Fibroblast of lung (primary cell): Measurements from ENCODE around the gene CCL5. TPM values are rescaled to one million over a fixed set of nuclear protein-coding genes. Genes with fewer than 3 reads are reported as not detected.

ENCODE experiments used
- DNase-seq, 2 donors: peaks; one replicate each; pipeline versions ENCODE4 v3.0.0 to v3.0.0-alpha.2; 2010; ENCODE audit warnings: low read depth in 2 of 2
- H2AFZ ChIP-seq: 2 replicates; pipeline ENCODE4 v1.5.1; 2012; ENCODE audit warnings: low read length, control low read depth, inconsistent platforms
- H3K27ac ChIP-seq: 2 replicates; pipeline ENCODE4 v1.5.1; 2011; ENCODE audit warnings: low read length, control low read depth; ENCODE audit not compliant: insufficient read depth
- H3K27me3 ChIP-seq: 2 replicates; pipeline ENCODE4 v1.5.1; 2011; ENCODE audit warnings: mild to moderate bottlenecking, low read length; ENCODE audit not compliant: control insufficient read depth, insufficient read depth
- H3K36me3 ChIP-seq: 2 replicates; pipeline ENCODE4 v1.5.1; 2011; ENCODE audit warnings: low read length; ENCODE audit not compliant: control insufficient read depth, insufficient read depth
- H3K4me1 ChIP-seq: 2 replicates; pipeline ENCODE4 v1.5.1; 2011; ENCODE audit warnings: low read length; ENCODE audit not compliant: control insufficient read depth, insufficient read depth; ENCODE audit errors: extremely low read depth
- H3K4me2 ChIP-seq: 2 replicates; pipeline ENCODE4 v1.5.1; 2011; ENCODE audit warnings: low read length, control low read depth; ENCODE audit not compliant: insufficient read depth; ENCODE audit errors: extremely low read depth
- H3K4me3 ChIP-seq, 4 experiments: fragments of 200-600 bp in 1 of 4; sonication (generic) in 1 of 4; replicated peaks in 1 of 4; 2 replicates each; pipeline ENCODE4 v1.5.1; 2011 to 2016; ENCODE audit warnings: low read length in 4 of 4, low read depth in 3 of 4, mild to moderate bottlenecking in 3 of 4, control low read depth in 2 of 4, inconsistent platforms in 1 of 4, mixed read lengths in 1 of 4; ENCODE audit not compliant: insufficient read depth in 1 of 4; ENCODE audit errors: control extremely low read depth in 1 of 4
- H3K79me2 ChIP-seq: 2 replicates; pipeline ENCODE4 v1.5.1; 2012; ENCODE audit warnings: mild to moderate bottlenecking, low read length, inconsistent platforms; ENCODE audit not compliant: control insufficient read depth, insufficient read depth
- H3K9ac ChIP-seq: 2 replicates; pipeline ENCODE4 v1.5.1; 2011; ENCODE audit warnings: mild to moderate bottlenecking, low read length, control low read depth; ENCODE audit not compliant: insufficient read depth
- H3K9me3 ChIP-seq: 2 replicates; pipeline ENCODE4 v1.5.1; 2012; ENCODE audit warnings: low read depth, low read length; ENCODE audit not compliant: control insufficient read depth, insufficient read depth
- H4K20me1 ChIP-seq: 2 replicates; pipeline ENCODE4 v1.5.1; 2011; ENCODE audit warnings: low read length; ENCODE audit not compliant: control insufficient read depth, insufficient read depth; ENCODE audit errors: extremely low read depth
- EZH2 ChIP-seq: IDR thresholded peaks from 2 replicates; pipeline ENCODE4 v1.5.1; 2012; ENCODE audit warnings: low read length, control low read depth, mild to moderate bottlenecking; ENCODE audit errors: missing control alignments
- polyA plus RNA-seq, 2 donors: library from polyadenylated mRNA; depleted of rRNA in 1 of 2; stranded (reverse) in 1 of 2; unstranded in 1 of 2; fragments of >200 nt; gene quantifications; 2 replicates each; pipeline ENCODE4 v1.2.1, GENCODE V29; 2011 to 2012; ENCODE audit warnings: missing spikeins in 1 of 2
- total RNA-seq: library from RNA; depleted of rRNA; stranded (reverse); fragments of >200 nt; gene quantifications from 2 replicates; pipeline ENCODE4 v1.2.1, GENCODE V29; 2014
- TF ChIP-seq, protein P1 (sequence below), 2 donors: IDR thresholded peaks in 1 of 2; conservative IDR thresholded peaks in 1 of 2; 1 replicate in 1 of 2; 2 replicates in 1 of 2; pipeline ENCODE4 v1.5.1; 2011 to 2012; ENCODE audit warnings: low read length in 2 of 2, control low read depth in 1 of 2, inconsistent platforms in 1 of 2, low read depth in 1 of 2, mild to moderate bottlenecking in 1 of 2

Gene CCL5
- total and polyA plus RNA-seq, 2 donors (not counting 1 experiment from before 2014, with no cell fraction given), result 0.07 TPM; not detected in 1

DNA sequence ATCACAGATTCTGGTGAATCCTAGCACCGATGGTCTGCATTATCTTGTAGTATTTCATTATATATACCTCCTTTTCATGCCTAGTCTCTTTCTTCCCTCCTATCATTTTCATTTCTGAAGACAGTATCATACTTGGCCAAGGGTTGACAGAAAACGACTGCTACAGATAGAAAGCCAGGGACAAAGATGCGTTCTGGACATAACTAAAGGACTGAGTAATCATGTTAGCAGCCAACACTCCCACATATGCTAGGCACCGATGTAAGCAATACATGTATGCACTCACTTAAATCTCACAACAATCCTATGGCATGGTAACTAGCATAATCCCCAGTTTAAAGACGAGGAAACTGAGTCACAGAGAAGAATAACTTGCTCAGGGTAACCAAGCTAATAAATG lies 27.5 kb upstream of the CCL5 start:
- TF ChIP-seq, protein P1, sequence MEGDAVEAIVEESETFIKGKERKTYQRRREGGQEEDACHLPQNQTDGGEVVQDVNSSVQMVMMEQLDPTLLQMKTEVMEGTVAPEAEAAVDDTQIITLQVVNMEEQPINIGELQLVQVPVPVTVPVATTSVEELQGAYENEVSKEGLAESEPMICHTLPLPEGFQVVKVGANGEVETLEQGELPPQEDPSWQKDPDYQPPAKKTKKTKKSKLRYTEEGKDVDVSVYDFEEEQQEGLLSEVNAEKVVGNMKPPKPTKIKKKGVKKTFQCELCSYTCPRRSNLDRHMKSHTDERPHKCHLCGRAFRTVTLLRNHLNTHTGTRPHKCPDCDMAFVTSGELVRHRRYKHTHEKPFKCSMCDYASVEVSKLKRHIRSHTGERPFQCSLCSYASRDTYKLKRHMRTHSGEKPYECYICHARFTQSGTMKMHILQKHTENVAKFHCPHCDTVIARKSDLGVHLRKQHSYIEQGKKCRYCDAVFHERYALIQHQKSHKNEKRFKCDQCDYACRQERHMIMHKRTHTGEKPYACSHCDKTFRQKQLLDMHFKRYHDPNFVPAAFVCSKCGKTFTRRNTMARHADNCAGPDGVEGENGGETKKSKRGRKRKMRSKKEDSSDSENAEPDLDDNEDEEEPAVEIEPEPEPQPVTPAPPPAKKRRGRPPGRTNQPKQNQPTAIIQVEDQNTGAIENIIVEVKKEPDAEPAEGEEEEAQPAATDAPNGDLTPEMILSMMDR (conservative IDR thresholded peaks at IDR 0.05 in 1 of 2, IDR thresholded peaks at IDR 0.05 in 1 of 2; ENCODE audit: low read depth in 1 of 2, low read length in 2 of 2), result no peak
- no peak for TF ChIP-seq EZH2
- Histone ChIP-seq H2AFZ (no peak overlapping the region), H3K4me2 (no peak overlapping the region), H3K4me1 (no peaks in the 10 kb centered on the region), H4K20me1 (no peaks in the 10 kb centered on the region), H3K79me2 (no peaks in the 10 kb centered on the region), H3K4me3 (no peak overlapping the region), H3K9me3 (no peaks in the 10 kb centered on the region), H3K9ac (no peak overlapping the region), H3K27me3 (no peaks in the 10 kb centered on the region), H3K36me3 (no peaks in the 10 kb centered on the region), H3K27ac (no peak overlapping the region)
- DNase-seq, result no peak

DNA sequence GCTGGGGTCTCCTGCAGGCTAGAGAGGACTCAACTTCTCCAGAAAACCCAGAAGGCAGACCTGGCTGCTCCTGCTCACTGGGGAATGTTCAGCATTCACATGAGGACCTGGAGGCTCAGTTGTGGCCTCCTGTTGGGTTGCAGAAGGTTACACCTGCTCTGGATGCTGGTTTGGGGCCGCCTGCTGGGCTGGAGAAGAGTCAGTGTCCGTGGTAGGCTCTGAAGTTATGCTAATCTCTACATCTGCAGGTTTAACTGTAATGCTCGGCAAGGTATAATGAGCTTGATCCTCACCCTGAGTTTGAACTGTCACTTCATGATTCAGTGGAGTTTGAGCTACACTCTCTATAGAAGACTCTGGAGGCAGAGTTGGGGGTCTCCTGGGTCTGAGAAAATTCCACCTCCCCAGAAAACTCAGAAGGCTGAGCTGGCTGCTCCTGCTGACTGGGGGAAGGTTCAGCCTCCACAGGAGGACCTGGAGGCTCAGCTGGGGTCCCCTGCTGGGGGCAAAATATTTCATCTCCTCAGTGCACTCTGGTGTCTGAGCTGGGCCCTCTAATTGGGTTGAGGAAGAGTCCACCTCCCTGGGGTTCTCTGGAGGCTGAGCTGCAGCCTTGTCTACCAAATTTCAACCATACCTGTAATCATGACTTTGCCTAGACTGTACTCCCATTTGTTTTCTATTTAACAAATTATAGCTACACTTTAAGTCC lies 26.9 kb upstream of the CCL5 start:
- H3K79me2 ChIP-seq, result no peaks in the 10 kb centered on the region
- no peak overlapping the region for H3K4me2 ChIP-seq
- no peak overlapping the region for H3K27ac ChIP-seq
- TF ChIP-seq EZH2, result no peak
- TF ChIP-seq, protein P1 (conservative IDR thresholded peaks at IDR 0.05 in 1 of 2, IDR thresholded peaks at IDR 0.05 in 1 of 2; ENCODE audit: low read depth in 1 of 2, low read length in 2 of 2), result no peak
- no peaks in the 10 kb centered on the region for H3K4me1 ChIP-seq
- H3K9ac ChIP-seq, result no peak overlapping the region
- H3K36me3 ChIP-seq, result no peaks in the 10 kb centered on the region
- no peak overlapping the region for H3K4me3 ChIP-seq
- H3K27me3 ChIP-seq, result no peaks in the 10 kb centered on the region
- no peaks in the 10 kb centered on the region for H4K20me1 ChIP-seq
- no peak for DNase-seq
- no peaks in the 10 kb centered on the region for H3K9me3 ChIP-seq
- H2AFZ ChIP-seq, result no peak overlapping the region

DNA sequence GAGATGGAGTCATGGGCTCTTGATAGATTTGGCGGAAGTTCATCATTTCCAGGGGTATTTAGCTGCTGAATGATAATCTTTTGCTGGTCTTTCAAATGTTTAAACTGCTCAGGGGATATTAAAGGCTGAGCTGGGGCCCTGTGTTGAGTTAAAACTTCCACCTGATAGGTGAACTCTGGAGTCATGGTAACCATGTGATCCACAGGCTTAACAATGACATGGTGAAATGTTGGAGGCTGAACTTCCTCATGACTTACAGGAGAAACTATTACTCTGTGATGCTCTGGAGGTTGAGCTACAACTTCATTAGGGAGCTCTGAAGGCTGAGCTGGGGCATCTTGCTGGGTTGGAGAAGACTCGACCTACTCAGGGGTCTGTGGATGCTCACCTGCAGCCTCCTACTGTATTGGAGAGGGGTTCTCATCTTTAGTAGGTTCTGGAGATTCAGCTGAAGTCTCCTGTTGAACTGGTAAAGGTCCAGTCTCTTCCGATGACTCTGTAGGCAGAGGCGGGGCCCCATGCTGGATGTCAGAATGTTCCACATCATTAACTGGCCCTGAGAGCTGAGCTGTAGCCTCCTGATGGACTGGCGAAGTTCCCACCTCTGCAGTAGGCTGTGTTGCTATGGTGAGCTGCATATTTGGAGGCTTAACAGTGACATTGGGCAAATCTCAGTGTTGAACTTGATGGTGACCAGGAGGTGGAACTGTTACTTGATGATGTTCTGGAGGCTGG lies 26.2 kb upstream of the CCL5 start:
- H3K4me1 ChIP-seq, result no peaks in the 10 kb centered on the region
- H3K27me3 ChIP-seq, result no peaks in the 10 kb centered on the region
- no peak overlapping the region for H3K4me2 ChIP-seq
- H3K27ac ChIP-seq, result no peak overlapping the region
- no peak overlapping the region for H3K9ac ChIP-seq
- TF ChIP-seq, protein P1 (conservative IDR thresholded peaks at IDR 0.05 in 1 of 2, IDR thresholded peaks at IDR 0.05 in 1 of 2; ENCODE audit: low read depth in 1 of 2, low read length in 2 of 2), result no peak
- no peak for TF ChIP-seq EZH2
- no peaks in the 10 kb centered on the region for H3K9me3 ChIP-seq
- DNase-seq, result peak in 1 of 2 donors; percentile 21
- no peaks in the 10 kb centered on the region for H4K20me1 ChIP-seq
- no peaks in the 10 kb centered on the region for H3K79me2 ChIP-seq
- no peak overlapping the region for H3K4me3 ChIP-seq
- H2AFZ ChIP-seq, result no peak overlapping the region
- H3K36me3 ChIP-seq, result no peaks in the 10 kb centered on the region
